CD14-positive monocyte (primary cell): ENCODE results near the gene XRCC2. TPM values are rescaled to one million over a fixed set of nuclear protein-coding genes. Genes with fewer than 3 reads are reported as not detected.

Experiments used
- DNase-seq, 3 donors: peaks; one replicate each; pipeline ENCODE4 v3.0.0-alpha.2; 2011 to 2022
- H2AFZ ChIP-seq: 2 replicates; pipeline ENCODE4 v1.6.0; 2012; ENCODE audit warnings: mild to moderate bottlenecking, low read depth, low read length, inconsistent platforms; ENCODE audit not compliant: insufficient read depth, poor library complexity, severe bottlenecking
- H3K27ac ChIP-seq, 2 donors: 1 replicate in 1 of 2; 2 replicates in 1 of 2; pipeline ENCODE4 v1.5.1; 2012 to 2013; ENCODE audit warnings: low read length in 2 of 2, control low read depth in 1 of 2, inconsistent platforms in 1 of 2, low read depth in 1 of 2, mild to moderate bottlenecking in 1 of 2
- H3K27me3 ChIP-seq, 2 donors: one replicate each; pipeline versions ENCODE4 v1.6.0 to v1.6.1; 2011 to 2013; ENCODE audit warnings: low read length in 2 of 2; ENCODE audit not compliant: control insufficient read depth in 2 of 2, insufficient read depth in 2 of 2
- H3K36me3 ChIP-seq, 2 donors: replicated peaks in 1 of 2; 1 replicate in 1 of 2; 2 replicates in 1 of 2; pipeline versions ENCODE4 v1.5.1 to v1.6.1; 2012 to 2013; ENCODE audit warnings: low read length in 2 of 2, control low read depth in 1 of 2, inconsistent platforms in 1 of 2, mild to moderate bottlenecking in 1 of 2; ENCODE audit not compliant: insufficient read depth in 2 of 2, control insufficient read depth in 1 of 2
- H3K4me1 ChIP-seq, 2 donors: 1 replicate in 1 of 2; 2 replicates in 1 of 2; pipeline versions ENCODE4 v1.5.1 to v1.6.1; 2012 to 2013; ENCODE audit warnings: low read length in 2 of 2, control low read depth in 1 of 2, inconsistent platforms in 1 of 2, mild to moderate bottlenecking in 1 of 2, moderate library complexity in 1 of 2; ENCODE audit not compliant: insufficient read depth in 2 of 2, control insufficient read depth in 1 of 2
- H3K4me2 ChIP-seq: replicated peaks from 2 replicates; pipeline ENCODE3; 2012; ENCODE audit warnings: low read length, moderate library complexity, mild to moderate bottlenecking; ENCODE audit not compliant: poor library complexity, severe bottlenecking; ENCODE audit errors: extremely low read depth
- H3K4me3 ChIP-seq, 3 experiments: fragments of 200-600 bp in 1 of 3; sonication (generic) in 1 of 3; replicated peaks in 1 of 3; 1 replicate in 2 of 3; 2 replicates in 1 of 3; pipeline ENCODE4 v1.5.1; 2011 to 2013; ENCODE audit warnings: low read length in 3 of 3, mild to moderate bottlenecking in 3 of 3, control low read depth in 2 of 3, low read depth in 2 of 3, inconsistent platforms in 1 of 3, moderate library complexity in 1 of 3
- H3K79me2 ChIP-seq: 2 replicates; pipeline ENCODE4 v1.6.0; 2012; ENCODE audit warnings: mild to moderate bottlenecking, control low read depth, inconsistent platforms, low read length, moderate library complexity; ENCODE audit not compliant: insufficient read depth
- H3K9ac ChIP-seq: 2 replicates; pipeline ENCODE4 v1.6.0; 2017; ENCODE audit warnings: low read length, mild to moderate bottlenecking; ENCODE audit not compliant: insufficient read depth, poor library complexity, severe bottlenecking
- H3K9me3 ChIP-seq, 2 donors: replicated peaks in 1 of 2; 1 replicate in 1 of 2; 2 replicates in 1 of 2; pipeline versions ENCODE4 v1.5.1 to v1.6.1; 2012 to 2013; ENCODE audit warnings: low read length in 2 of 2, control low read depth in 1 of 2; ENCODE audit not compliant: control insufficient read depth in 1 of 2, insufficient read depth in 1 of 2
- H4K20me1 ChIP-seq: 2 replicates; pipeline ENCODE4 v1.6.0; 2012; ENCODE audit warnings: mild to moderate bottlenecking, low read length, control low read depth, moderate library complexity; ENCODE audit not compliant: insufficient read depth
- H3K27ac Mint-ChIP-seq, 7 donors: one replicate each; pipeline ENCODE4 v1.8.0; 2020; ENCODE audit warnings: mild to moderate bottlenecking in 7 of 7, mixed read lengths in 7 of 7, moderate library complexity in 6 of 7, inconsistent platforms in 2 of 7
- H3K27me3 Mint-ChIP-seq, 3 donors: one replicate each; pipeline ENCODE4 v1.8.0; 2021 to 2022; ENCODE audit warnings: low read depth in 3 of 3, mild to moderate bottlenecking in 3 of 3, mixed read lengths in 3 of 3, moderate library complexity in 3 of 3, inconsistent platforms in 1 of 3
- H3K36me3 Mint-ChIP-seq, 2 donors: one replicate each; pipeline ENCODE4 v1.8.0; 2020; ENCODE audit warnings: mixed read lengths in 2 of 2, inconsistent platforms in 1 of 2, mild to moderate bottlenecking in 1 of 2
- H3K4me1 Mint-ChIP-seq: one replicate; pipeline ENCODE4 v1.8.0; 2020; ENCODE audit warnings: mild to moderate bottlenecking, mixed read lengths
- H3K4me3 Mint-ChIP-seq, 2 donors: one replicate each; pipeline ENCODE4 v1.8.0; 2020; ENCODE audit warnings: mild to moderate bottlenecking in 2 of 2, mixed read lengths in 2 of 2, moderate library complexity in 1 of 2
- H3K9me3 Mint-ChIP-seq, 7 donors: one replicate each; pipeline ENCODE4 v1.8.0; 2020 to 2022; ENCODE audit warnings: mixed read lengths in 7 of 7, mild to moderate bottlenecking in 6 of 7, moderate library complexity in 6 of 7, inconsistent platforms in 2 of 7
- WGBS: methylation state at CpG from one replicate; pipeline ENCODE4 v1.1.5; 2013; ENCODE audit warnings: missing lambda C conversion rate; ENCODE audit not compliant: insufficient coverage; 5-methylcytosine and 5-hydroxymethylcytosine counted together
- intact Hi-C, 2 donors: fragments of 100-400 bp; cut with micrococcal nuclease; formaldehyde crosslinking; loops; one replicate each; pipeline versions ENCODE4 v1.15.0 to v1.15.1; 2023
- polyA plus RNA-seq, 3 donors: library from polyadenylated mRNA; depleted of rRNA in 1 of 3; unstranded in 2 of 3; stranded (reverse) in 1 of 3; fragments of 300-500 nt in 2 of 3; fragments of >200 nt in 1 of 3; fragmentation: Illumina TruSeq in 2 of 3; gene quantifications; 1 replicate in 2 of 3; 2 replicates in 1 of 3; pipeline ENCODE4 v1.2.3, GENCODE V29; 2012 to 2021
- TF ChIP-seq, protein P1 (sequence below): fragments of 200-600 bp; IDR thresholded peaks from one replicate; pipeline ENCODE4 v1.8.0; 2022; ENCODE audit warnings: antibody characterized with exemption, mild to moderate bottlenecking

XRCC2 gene
- polyA plus RNA-seq, 3 donors: 0.03 to 0.05 TPM; not detected in 1

DNA sequence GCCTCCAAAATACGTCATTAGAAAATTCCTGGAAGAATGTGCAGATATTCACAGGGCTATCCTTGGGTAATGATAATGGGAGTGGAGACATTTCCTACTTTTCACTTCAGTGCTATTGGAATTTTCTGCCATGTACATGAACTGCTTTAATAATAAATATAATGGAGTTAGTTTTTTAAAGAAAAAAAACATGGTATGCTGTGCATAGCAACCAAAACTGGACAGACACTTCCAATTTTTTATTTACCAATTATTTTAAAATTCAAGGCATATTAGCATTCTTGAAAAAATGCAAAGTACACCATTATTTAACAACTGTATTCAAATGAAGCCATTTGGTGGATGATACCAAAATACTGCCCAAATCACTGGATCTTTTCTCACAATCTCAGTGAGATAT lies 3.3 kb downstream of the XRCC2 start:
- no peak overlapping the region for H3K27ac Mint-ChIP-seq
- H3K4me3 ChIP-seq: no peak overlapping the region
- peaks cover 60% of the 10 kb centered on the region for H3K79me2 ChIP-seq
- no peak for DNase-seq
- H3K27me3 ChIP-seq: no peaks in the 10 kb centered on the region
- TF ChIP-seq, protein P1, sequence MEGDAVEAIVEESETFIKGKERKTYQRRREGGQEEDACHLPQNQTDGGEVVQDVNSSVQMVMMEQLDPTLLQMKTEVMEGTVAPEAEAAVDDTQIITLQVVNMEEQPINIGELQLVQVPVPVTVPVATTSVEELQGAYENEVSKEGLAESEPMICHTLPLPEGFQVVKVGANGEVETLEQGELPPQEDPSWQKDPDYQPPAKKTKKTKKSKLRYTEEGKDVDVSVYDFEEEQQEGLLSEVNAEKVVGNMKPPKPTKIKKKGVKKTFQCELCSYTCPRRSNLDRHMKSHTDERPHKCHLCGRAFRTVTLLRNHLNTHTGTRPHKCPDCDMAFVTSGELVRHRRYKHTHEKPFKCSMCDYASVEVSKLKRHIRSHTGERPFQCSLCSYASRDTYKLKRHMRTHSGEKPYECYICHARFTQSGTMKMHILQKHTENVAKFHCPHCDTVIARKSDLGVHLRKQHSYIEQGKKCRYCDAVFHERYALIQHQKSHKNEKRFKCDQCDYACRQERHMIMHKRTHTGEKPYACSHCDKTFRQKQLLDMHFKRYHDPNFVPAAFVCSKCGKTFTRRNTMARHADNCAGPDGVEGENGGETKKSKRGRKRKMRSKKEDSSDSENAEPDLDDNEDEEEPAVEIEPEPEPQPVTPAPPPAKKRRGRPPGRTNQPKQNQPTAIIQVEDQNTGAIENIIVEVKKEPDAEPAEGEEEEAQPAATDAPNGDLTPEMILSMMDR: no peak
- no peaks in the 10 kb centered on the region for H3K36me3 ChIP-seq
- no CpG with 5 or more reads among the region's 1 CpG for WGBS
- H4K20me1 ChIP-seq: no peaks in the 10 kb centered on the region
- no peak overlapping the region for H3K4me3 Mint-ChIP-seq
- no peaks in the 10 kb centered on the region for H3K9me3 ChIP-seq
- intact Hi-C loops: loop anchor here in 1 of 2 donors (10.0 kb wide), 1 partner anchor 82 kb away; the partner anchor contains the start of gene ACTR3B
- peaks cover 22% of the 10 kb centered on the region for H3K4me1 Mint-ChIP-seq
- H3K9ac ChIP-seq: no peak overlapping the region
- H3K9me3 Mint-ChIP-seq: no peaks in the 10 kb centered on the region
- peaks cover 22% of the 10 kb centered on the region in 2 donors for H3K4me1 ChIP-seq
- no peak overlapping the region for H3K4me2 ChIP-seq
- H2AFZ ChIP-seq: no peak overlapping the region
- H3K27me3 Mint-ChIP-seq: peaks cover 0 to under 1% (median 0%) of the 10 kb centered on the region in 3 donors
- H3K36me3 Mint-ChIP-seq: peaks cover 0 to 5% of the 10 kb centered on the region in 2 donors
- H3K27ac ChIP-seq: no peak overlapping the region

DNA sequence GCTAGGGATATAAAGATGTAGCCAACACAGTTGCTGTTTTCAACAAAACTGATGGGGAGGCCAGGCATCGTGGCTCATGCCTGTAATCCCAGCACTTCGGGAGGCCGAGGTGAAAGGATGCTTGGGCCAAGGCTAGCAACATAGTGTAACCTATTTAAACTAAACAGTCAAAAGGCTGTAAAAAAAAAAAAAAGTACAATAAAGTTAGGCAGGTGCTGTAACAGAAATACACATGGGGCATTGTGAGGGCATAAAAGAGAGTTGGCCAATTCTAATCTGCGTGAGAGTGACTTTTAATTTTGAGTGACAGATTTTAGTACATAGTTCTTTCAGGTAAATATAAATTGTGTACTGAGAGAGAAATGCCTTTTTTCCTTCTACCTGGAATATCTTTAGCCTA lies 6.2 kb downstream of the XRCC2 start:
- Mint-ChIP-seq H3K27ac (peak overlapping the region in 2 of 7 donors; percentile 37 to 50), H3K27me3 (peaks cover 0 to 1% (median 0%) of the 10 kb centered on the region in 3 donors), H3K4me3 (no peak overlapping the region), H3K4me1 (peaks cover 18% of the 10 kb centered on the region), H3K36me3 (peaks cover 0 to 7% of the 10 kb centered on the region in 2 donors), H3K9me3 (no peaks in the 10 kb centered on the region)
- Histone ChIP-seq H3K9me3 (no peaks in the 10 kb centered on the region), H3K36me3 (no peaks in the 10 kb centered on the region), H4K20me1 (no peaks in the 10 kb centered on the region), H3K4me2 (no peak overlapping the region), H3K9ac (no peak overlapping the region), H2AFZ (no peak overlapping the region), H3K79me2 (peaks cover 68% of the 10 kb centered on the region), H3K27ac (peak overlapping the region in 1 of 2 donors; percentile 34), H3K4me1 (peaks cover 16% of the 10 kb centered on the region in 2 donors), H3K27me3 (no peaks in the 10 kb centered on the region), H3K4me3 (no peak overlapping the region)
- no CpG with 5 or more reads among the region's 4 CpGs for WGBS
- no peak for DNase-seq
- intact Hi-C loops: loop anchor here in 1 of 2 donors (10.0 kb wide), 1 partner anchor 85 kb away; the partner anchor contains the start of gene ACTR3B
- TF ChIP-seq, protein P1: no peak
